Activated T-cell treated with anti-CD3 and anti-CD28 coated beads for 1 hour (primary cell): ENCODE results near the gene HPCA.

Source experiments
- DNase-seq: peaks from one replicate; pipeline ENCODE4 v3.0.0-alpha.2; 2020; ENCODE audit warnings: low read depth

HPCA gene

DNA sequence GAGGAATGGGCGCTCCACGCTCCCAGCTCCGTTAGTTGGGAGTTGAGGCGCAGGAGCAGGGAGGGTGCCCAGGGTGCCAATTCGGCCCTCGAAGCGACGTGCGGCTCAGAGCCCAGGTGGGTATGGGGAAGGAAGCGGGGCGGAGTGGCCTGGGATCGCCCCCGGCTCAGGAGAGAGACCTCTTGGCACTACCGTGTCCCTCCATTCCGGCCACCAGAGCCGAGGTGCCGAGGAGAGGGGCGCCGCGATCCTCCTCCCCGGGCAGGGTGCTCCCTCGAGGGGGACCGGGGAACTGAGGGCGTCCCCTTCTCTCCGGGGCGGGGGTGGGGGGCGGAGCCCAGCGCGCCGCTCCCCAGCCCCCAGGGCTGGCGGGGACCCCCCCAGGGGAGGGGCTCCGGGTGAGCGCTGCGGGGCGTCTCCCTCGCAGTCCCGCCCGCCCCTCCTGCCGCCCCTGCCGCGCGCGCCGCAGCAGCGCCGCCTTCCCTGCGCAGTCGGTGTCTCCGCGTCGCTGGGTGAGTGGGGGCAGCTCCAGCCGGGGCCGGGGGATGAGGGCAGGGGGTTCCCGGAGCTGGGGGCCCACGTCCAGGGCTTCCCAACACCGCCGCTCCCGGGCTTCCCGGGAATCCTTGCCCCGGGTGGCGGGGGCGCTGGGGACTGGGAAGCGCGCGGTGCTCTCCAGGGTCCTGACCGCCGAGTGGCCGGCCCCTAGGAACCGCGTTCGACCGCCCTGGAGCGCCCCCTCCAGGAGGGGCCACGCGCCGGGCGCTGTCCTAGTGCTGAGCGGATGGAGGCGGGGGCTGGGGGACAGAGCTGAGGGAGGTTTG, at the start of gene HPCA:
HPCA (plus strand) TSS at position 488 of the 824 bp plus-strand sequence. CDS start 2,408 bp downstream, outside the sequence.
- no peak for DNase-seq

DNA sequence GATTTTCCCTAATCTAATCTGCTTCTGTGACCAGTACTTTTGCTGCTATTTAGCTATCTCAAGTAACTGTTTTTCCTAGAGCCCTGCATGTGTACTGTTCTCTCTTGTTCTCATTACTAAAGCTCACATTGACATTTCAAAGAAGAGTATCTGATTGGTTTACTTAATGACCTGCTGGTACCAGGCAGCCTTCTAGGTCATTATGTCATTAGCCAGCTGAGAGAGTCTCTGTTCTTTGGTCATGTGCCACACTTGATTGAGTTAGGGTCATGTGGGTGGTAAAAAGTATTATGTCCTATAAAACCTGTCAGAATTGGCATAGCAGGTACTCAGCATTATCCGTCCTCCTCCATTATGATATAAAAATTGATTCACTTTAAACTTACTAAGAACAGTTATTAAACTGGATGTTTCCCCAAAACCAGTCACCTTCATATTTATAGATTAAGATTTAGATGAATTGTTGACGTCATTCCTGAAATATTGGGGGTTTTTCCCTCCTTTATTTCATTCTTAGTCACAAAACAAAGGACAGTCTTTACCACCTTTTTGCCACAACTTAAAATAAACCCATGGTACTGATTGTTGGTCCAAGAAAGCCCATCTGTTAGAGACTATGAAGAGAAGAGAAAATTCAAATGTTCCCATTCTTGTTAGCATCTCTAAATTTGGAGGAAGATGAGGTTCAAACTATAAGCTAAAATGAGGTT, 37.8 kb upstream of the HPCA start:
- DNase-seq, result no peak

DNA sequence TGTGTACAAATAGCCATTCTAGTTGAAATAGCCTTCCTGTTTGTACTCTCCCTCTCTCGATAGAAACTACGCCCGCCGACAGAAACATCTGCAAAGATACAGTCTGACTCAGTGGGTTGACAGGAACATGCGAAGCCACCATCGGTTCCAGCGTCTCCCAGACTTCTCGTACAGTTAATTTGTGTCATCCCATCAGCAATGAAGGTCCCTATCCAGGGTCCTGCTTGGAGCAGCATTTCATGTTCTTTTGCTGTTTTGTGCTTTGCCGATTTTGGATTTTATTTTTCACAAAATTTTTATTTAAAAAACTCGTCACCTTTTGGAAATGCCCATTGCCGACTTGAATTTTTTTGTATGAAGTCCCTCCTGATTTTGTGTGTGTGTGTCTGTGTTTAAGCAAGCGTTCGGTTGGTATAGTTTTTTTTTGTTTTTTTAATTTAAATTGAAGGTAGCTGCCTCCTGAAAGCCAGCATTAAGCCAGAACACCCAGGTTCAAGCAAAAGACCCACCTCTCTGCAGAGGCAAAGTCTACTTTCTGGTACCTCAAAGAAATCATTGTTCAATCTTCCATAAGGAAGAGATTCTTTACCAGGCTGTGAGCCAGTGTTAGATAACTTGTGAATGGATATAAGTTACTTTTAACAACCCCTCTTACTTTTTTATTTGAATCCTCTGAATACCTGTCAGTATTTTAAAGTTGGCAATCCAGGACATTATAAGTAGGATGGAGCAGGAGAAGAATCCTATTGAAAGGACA, 30.3 kb upstream of the HPCA start:
- DNase-seq, result no peak

DNA sequence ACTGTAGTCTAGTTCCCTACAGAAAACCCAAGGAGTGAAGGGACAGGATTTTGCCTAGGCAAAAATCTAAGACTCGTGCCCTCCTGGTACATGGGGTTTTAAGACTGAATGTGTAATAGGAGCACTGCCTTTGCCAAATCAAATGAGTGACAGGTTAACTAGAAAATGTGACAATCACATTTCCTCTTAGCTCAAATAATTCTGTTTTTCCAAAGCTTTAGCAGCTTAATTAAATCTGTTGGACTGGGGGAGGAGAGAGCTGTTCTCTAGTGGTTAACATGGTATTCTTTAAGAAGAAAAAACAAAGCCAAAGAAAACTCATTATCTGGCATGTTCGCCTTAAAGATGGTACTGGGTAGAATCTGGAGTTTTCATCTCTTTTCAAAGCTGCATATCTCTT, 28.2 kb upstream of the HPCA start:
- no peak for DNase-seq

- DNase-seq, result no peak
These were observed 27.5 kb upstream of the HPCA start for GRCh38 chr1:32858791-32859190.

GRCh38 chr1:32859915-32860314, 26.4 kb upstream of the HPCA start:
- DNase-seq, result no peak

- DNase-seq, result no peak
These were observed 25.7 kb upstream of the HPCA start for GRCh38 chr1:32860566-32860965.

DNA sequence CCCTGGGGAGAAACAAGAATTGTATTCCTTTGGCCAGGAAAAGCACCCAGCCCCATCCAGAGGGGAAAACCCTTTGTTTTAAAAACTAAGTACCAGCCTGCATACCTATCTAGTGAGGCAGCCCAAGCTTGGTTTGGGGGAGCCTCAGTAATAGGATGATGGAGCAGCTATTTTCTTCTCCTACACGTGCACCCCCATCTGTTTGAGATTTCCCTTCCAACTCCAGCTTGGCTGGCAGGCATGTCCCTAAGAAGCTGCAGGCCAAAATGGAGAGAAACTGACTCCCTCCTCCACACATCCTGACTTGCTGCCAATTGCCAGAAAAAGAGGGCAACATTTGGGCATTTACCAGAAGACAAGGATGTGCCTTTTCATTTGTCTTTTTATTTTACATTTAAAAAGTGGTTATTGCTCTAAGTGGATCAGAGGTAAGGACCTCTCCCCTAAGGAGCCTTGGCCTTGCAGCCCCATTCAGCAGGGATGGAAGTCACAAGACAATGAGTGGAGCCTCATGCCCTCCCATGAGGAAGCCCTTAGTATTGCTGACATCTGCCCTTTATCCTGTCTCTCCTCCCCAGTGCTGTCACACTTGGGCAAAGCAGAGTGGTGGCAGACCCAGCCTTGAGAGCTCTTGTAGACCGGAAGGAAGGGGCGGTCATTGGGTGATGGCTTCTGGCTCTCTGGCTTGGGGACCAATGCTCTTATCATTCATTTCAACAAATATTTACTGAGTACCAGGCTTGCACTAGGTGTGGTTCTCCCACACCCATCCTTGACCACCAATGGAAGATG, 24.2 kb upstream of the HPCA start:
- DNase-seq, result no peak

DNA sequence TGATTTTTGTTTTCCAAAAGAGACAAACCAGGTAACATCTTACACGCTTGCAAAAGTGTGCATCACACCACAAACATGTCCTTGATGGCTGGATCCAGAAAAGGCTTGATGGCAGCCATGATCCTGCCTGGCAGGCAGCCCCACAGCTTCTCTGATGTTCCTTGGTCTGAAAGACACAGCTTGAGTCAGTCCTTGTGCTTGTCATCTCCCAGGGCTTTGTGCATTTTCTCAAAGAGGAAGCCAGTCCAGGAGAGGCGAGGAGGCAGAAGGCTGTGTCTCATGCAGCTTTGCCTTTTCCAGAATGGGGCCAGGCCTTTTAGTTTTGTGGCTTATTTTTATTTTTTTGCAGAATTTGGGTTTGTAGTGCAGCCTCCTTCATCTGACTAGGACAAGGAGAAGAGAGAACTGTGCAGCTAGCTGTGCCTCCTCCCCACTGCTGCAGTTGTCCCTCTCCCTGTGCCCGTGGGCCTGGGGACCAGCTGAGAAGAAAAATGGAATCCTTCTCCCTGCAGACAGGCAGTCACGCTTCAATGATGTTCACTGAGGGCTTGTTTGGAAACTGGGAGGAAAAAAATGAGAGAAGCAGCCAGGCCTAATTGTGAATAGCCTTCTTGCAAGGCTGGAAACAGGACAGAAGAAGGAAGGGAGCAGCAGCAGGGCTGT, 22.9 kb upstream of the HPCA start:
- no peak for DNase-seq

GRCh38 chr1:32863881-32864245, 22.4 kb upstream of the HPCA start:
- no peak for DNase-seq

- DNase-seq, result no peak
These were observed 21.8 kb upstream of the HPCA start for GRCh38 chr1:32864375-32865019.

DNA sequence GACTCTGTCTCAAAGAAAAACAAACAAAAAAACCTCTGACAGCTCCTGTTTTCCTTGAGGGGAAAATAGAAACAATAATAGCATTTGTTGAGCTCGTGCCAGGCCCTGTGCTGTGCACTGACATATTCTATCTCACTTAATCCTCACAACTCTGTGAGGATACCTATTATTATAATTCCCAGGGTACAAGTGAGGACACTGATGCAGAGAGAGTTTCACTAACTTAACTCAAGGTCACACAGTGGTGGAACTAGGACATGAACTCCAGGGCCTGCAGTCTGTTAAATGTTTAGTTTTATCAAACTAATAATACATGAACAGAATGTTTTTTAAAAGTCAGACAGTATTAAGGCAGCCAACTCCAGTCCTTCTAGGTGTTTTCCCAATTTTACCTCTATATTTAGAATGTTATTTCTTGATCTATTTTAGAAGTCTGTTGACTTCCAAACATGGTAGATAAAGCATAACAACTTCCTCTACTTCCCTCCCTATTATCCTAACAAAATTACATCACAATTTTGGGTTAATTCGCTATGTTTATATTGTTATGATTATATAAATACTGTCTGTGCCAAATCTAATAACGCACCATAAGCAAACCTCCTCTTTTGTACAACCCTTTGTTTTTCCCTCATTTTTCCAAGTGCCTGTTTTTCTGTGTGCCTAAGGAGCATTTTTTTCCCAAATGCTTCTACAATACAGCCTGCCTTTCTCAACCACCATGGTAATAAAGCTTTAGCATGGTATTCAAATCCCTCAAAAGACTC, 20.5 kb upstream of the HPCA start:
- DNase-seq, result no peak

DNA sequence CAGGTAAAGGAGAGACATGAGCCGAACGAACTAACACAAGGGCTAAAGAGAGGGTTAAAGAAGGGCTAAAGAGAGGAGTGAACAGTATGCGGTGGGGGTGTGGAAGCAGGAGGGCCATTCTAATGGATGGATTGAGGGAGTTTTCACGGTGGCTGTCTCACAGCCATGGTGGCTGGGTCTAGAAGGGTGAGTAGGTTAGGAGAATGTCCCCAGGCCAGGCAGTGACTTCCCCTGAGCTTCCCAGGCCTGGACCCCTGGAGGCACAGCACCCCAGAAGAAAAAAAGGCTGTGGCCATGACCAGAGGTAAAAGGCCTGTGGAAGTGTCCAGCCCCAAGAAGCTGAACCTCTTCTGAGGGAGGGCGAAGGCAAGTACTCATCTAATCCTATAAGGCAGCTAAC, 19.1 kb upstream of the HPCA start:
- no peak for DNase-seq

DNA sequence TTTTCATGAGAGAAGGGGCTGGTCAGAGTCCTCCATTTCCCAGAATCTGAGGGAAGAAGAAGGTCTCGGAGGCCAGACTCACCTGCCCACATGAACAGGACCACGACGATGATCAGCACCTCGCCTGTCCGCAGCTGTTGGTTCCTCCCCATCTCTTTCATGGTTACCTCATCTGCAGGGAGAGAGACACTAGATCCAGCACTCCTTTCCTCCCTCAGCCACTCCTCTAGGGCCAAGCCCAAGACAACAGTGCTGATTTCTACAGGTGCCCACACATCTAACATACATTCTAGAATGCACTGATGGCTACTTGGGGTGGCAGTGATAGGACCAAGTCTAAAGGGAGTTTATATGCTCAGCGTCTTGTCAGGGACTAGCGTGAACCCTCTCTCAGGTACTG, 18.6 kb upstream of the HPCA start:
- DNase-seq, result no peak

GRCh38 chr1:32868085-32868484, 18.2 kb upstream of the HPCA start:
- no peak for DNase-seq

DNA sequence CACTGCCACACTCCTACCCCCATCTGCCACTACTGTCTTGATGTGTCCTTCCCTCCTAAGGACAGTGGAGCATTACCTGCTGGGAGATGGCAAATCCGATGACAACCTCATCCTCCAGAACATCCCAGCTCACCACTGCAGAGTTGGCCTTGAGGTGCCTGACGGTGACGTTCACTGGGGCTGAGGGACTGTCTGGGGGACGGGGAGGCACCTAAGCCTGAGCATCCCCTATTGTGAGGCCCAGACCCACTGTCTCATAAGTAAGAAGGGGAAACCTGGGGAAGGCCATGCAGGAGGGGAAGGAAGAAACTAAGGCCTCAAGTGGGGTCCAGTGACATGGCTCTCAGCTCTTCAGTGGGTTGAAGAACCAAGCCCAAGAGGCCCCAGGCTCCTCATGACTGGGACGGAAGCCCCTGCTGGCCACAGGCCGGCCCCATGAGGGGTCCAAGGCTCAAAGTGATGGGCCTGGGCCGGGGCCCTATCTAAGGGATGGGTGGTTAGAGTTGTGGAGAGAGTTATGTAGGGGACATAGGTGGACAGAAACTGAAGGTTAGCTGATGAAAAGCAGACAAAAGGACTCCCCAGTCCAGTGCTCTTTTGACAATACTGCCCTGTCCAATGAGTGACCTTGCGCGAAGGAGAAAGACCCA, 17.4 kb upstream of the HPCA start:
- DNase-seq, result no peak

GRCh38 chr1:32869923-32870614, 16.2 kb upstream of the HPCA start:
- DNase-seq, result no peak

DNA sequence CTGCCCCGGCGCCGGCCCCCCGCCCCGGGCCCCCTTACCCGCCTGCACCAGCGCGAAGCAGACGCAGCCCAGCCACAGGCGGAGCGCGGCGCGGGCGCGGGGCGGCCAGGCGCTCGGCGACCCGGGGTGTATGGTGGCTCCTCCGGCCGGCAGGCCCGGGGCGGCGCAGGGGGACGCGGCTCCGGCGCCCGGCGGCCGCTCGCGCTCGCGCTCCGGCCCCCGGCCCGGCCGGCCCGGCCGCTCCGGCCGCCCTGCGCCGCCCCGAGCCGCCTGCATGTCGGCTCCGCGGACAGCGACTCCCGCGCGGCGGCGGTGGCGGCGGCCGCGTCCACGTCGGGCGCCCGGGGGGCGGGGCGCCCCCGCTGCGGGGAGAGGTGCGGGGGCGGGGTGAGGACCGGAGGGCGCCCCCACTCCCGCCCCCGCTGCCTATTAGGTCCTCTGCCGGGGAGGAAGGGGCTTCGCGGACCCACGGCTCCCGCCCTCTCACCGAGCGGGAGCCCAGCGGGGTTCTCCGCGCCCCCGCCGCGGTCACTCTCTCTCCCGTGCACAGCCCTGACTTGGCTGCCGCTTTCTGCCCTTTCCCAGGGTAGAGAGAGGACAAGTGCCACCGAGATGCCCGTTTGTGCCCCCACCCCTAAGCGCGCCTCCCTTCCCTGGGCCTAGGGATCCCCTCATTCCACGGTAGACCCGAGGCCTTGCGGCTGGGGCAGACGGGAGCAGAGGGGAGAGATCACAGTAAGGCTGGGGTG, 15.5 kb upstream of the HPCA start, which contains the start of gene FNDC5:
FNDC5 (minus strand) TSS at position 298 of the 749 bp plus-strand sequence.
- no peak for DNase-seq
